Fibroblast of lung (primary cell): ENCODE results near the gene SLC12A4. TPM values are rescaled to one million over a fixed set of nuclear protein-coding genes. Genes with fewer than 3 reads are reported as not detected.

Source experiments
- DNase-seq, 2 donors: peaks; one replicate each; pipeline versions ENCODE4 v3.0.0 to v3.0.0-alpha.2; 2010; ENCODE audit warnings: low read depth in 2 of 2
- H2AFZ ChIP-seq: 2 replicates; pipeline ENCODE4 v1.5.1; 2012; ENCODE audit warnings: low read length, control low read depth, inconsistent platforms
- H3K27ac ChIP-seq: 2 replicates; pipeline ENCODE4 v1.5.1; 2011; ENCODE audit warnings: low read length, control low read depth; ENCODE audit not compliant: insufficient read depth
- H3K27me3 ChIP-seq: 2 replicates; pipeline ENCODE4 v1.5.1; 2011; ENCODE audit warnings: mild to moderate bottlenecking, low read length; ENCODE audit not compliant: control insufficient read depth, insufficient read depth
- H3K36me3 ChIP-seq: 2 replicates; pipeline ENCODE4 v1.5.1; 2011; ENCODE audit warnings: low read length; ENCODE audit not compliant: control insufficient read depth, insufficient read depth
- H3K4me1 ChIP-seq: 2 replicates; pipeline ENCODE4 v1.5.1; 2011; ENCODE audit warnings: low read length; ENCODE audit not compliant: control insufficient read depth, insufficient read depth; ENCODE audit errors: extremely low read depth
- H3K4me2 ChIP-seq: 2 replicates; pipeline ENCODE4 v1.5.1; 2011; ENCODE audit warnings: low read length, control low read depth; ENCODE audit not compliant: insufficient read depth; ENCODE audit errors: extremely low read depth
- H3K4me3 ChIP-seq, 4 experiments: fragments of 200-600 bp in 1 of 4; sonication (generic) in 1 of 4; replicated peaks in 1 of 4; 2 replicates each; pipeline ENCODE4 v1.5.1; 2011 to 2016; ENCODE audit warnings: low read length in 4 of 4, low read depth in 3 of 4, mild to moderate bottlenecking in 3 of 4, control low read depth in 2 of 4, inconsistent platforms in 1 of 4, mixed read lengths in 1 of 4; ENCODE audit not compliant: insufficient read depth in 1 of 4; ENCODE audit errors: control extremely low read depth in 1 of 4
- H3K79me2 ChIP-seq: 2 replicates; pipeline ENCODE4 v1.5.1; 2012; ENCODE audit warnings: mild to moderate bottlenecking, low read length, inconsistent platforms; ENCODE audit not compliant: control insufficient read depth, insufficient read depth
- H3K9ac ChIP-seq: 2 replicates; pipeline ENCODE4 v1.5.1; 2011; ENCODE audit warnings: mild to moderate bottlenecking, low read length, control low read depth; ENCODE audit not compliant: insufficient read depth
- H3K9me3 ChIP-seq: 2 replicates; pipeline ENCODE4 v1.5.1; 2012; ENCODE audit warnings: low read depth, low read length; ENCODE audit not compliant: control insufficient read depth, insufficient read depth
- H4K20me1 ChIP-seq: 2 replicates; pipeline ENCODE4 v1.5.1; 2011; ENCODE audit warnings: low read length; ENCODE audit not compliant: control insufficient read depth, insufficient read depth; ENCODE audit errors: extremely low read depth
- CTCF ChIP-seq, 2 donors: IDR thresholded peaks in 1 of 2; conservative IDR thresholded peaks in 1 of 2; 1 replicate in 1 of 2; 2 replicates in 1 of 2; pipeline ENCODE4 v1.5.1; 2011 to 2012; ENCODE audit warnings: low read length in 2 of 2, control low read depth in 1 of 2, inconsistent platforms in 1 of 2, low read depth in 1 of 2, mild to moderate bottlenecking in 1 of 2
- EZH2 ChIP-seq: IDR thresholded peaks from 2 replicates; pipeline ENCODE4 v1.5.1; 2012; ENCODE audit warnings: low read length, control low read depth, mild to moderate bottlenecking; ENCODE audit errors: missing control alignments
- polyA plus RNA-seq, 2 donors: library from polyadenylated mRNA; depleted of rRNA in 1 of 2; stranded (reverse) in 1 of 2; unstranded in 1 of 2; fragments of >200 nt; gene quantifications; 2 replicates each; pipeline ENCODE4 v1.2.1, GENCODE V29; 2011 to 2012; ENCODE audit warnings: missing spikeins in 1 of 2
- total RNA-seq: library from RNA; depleted of rRNA; stranded (reverse); fragments of >200 nt; gene quantifications from 2 replicates; pipeline ENCODE4 v1.2.1, GENCODE V29; 2014

SLC12A4 gene
- total and polyA plus RNA-seq, 2 donors (not counting 1 experiment from before 2014, with no cell fraction given): 42.2 to 120 TPM

- no peak for DNase-seq
- Histone ChIP-seq H3K79me2 (peaks cover 5% of the 10 kb centered on the region), H3K27me3 (no peaks in the 10 kb centered on the region), H4K20me1 (no peaks in the 10 kb centered on the region), H3K27ac (peak overlapping the region; percentile 88), H3K4me1 (peaks cover 14% of the 10 kb centered on the region), H3K4me2 (peak overlapping the region; percentile 94), H3K9me3 (no peaks in the 10 kb centered on the region), H3K4me3 (peak overlapping the region; percentile 67 to 95 (median 74)), H3K9ac (peak overlapping the region; percentile 77), H2AFZ (peak overlapping the region; percentile 49), H3K36me3 (peaks cover 20% of the 10 kb centered on the region)
- TF ChIP-seq EZH2 (no peak), CTCF (conservative IDR thresholded peaks at IDR 0.05 in 1 of 2, IDR thresholded peaks at IDR 0.05 in 1 of 2; ENCODE audit: low read depth in 1 of 2, low read length in 2 of 2) (no peak)
These were observed 31.4 kb downstream of the SLC12A4 start for GRCh38 chr16:67936880-67937605.

GRCh38 chr16:67936124-67936879, 32.1 kb downstream of the SLC12A4 start, which contains the start of gene PSMB10:
Gene PSMB10, minus strand, starts transcription at chr16:67936850. Its CDS starts 101 bp downstream, at chr16:67936749.
- peak; percentile 64 to 73 for DNase-seq
- H4K20me1 ChIP-seq: no peaks in the 10 kb centered on the region
- H3K79me2 ChIP-seq: peaks cover 5% of the 10 kb centered on the region
- peaks cover 14% of the 10 kb centered on the region for H3K4me1 ChIP-seq
- peak within 1 kb of the TSS; percentile 94 for H3K4me2 ChIP-seq
- no peaks in the 10 kb centered on the region for H3K27me3 ChIP-seq
- peak within 1 kb of the TSS; percentile 67 to 95 (median 74) for H3K4me3 ChIP-seq
- H3K27ac ChIP-seq: peak within 1 kb of the TSS; percentile 88
- TF ChIP-seq EZH2 (no peak), CTCF (conservative IDR thresholded peaks at IDR 0.05 in 1 of 2, IDR thresholded peaks at IDR 0.05 in 1 of 2; ENCODE audit: low read depth in 1 of 2, low read length in 2 of 2) (no peak)
- H2AFZ ChIP-seq: peak within 1 kb of the TSS; percentile 49
- no peaks in the 10 kb centered on the region for H3K9me3 ChIP-seq
- H3K36me3 ChIP-seq: peaks cover 17% of the 10 kb centered on the region
- peak within 1 kb of the TSS; percentile 77 for H3K9ac ChIP-seq

GRCh38 chr16:67935402-67936123, 32.9 kb downstream of the SLC12A4 start:
- peaks cover 5% of the 10 kb centered on the region for H3K79me2 ChIP-seq
- peak overlapping the region; percentile 88 for H3K27ac ChIP-seq
- H2AFZ ChIP-seq: peak overlapping the region; percentile 44
- H3K4me3 ChIP-seq: peak overlapping the region; percentile 67 to 95 (median 74)
- no peaks in the 10 kb centered on the region for H4K20me1 ChIP-seq
- H3K4me2 ChIP-seq: peak overlapping the region; percentile 94
- TF ChIP-seq EZH2 (no peak), CTCF (conservative IDR thresholded peaks at IDR 0.05 in 1 of 2, IDR thresholded peaks at IDR 0.05 in 1 of 2; ENCODE audit: low read depth in 1 of 2, low read length in 2 of 2) (no peak)
- peaks cover 15% of the 10 kb centered on the region for H3K36me3 ChIP-seq
- DNase-seq: peak; percentile 89 to 92
- H3K27me3 ChIP-seq: no peaks in the 10 kb centered on the region
- peaks cover 14% of the 10 kb centered on the region for H3K4me1 ChIP-seq
- H3K9me3 ChIP-seq: no peaks in the 10 kb centered on the region
- peak overlapping the region; percentile 77 for H3K9ac ChIP-seq
